HEK293 (cell line): ENCODE data around the gene CLSTN1.

Experiments
- BCL11A ChIP-seq: fragments of 450-650 bp; formaldehyde crosslinking; IDR thresholded peaks from 2 replicates; pipeline ENCODE4 v1.5.1; 2016; ENCODE audit warnings: low read depth, missing biosample characterization, missing genetic modification characterization
- YY1 ChIP-seq: fragments of 450-650 bp; formaldehyde crosslinking; IDR thresholded peaks from 2 replicates; pipeline ENCODE4 v1.5.1; 2018; ENCODE audit warnings: missing biosample characterization, missing genetic modification characterization
- ZBTB20 ChIP-seq: fragments of 450-650 bp; formaldehyde crosslinking; IDR thresholded peaks from 2 replicates; pipeline ENCODE4 v1.5.1; 2016; ENCODE audit warnings: missing biosample characterization, missing genetic modification characterization
- ZNF10 ChIP-seq: fragments of 450-650 bp; formaldehyde crosslinking; IDR thresholded peaks from 2 replicates; pipeline ENCODE4 v1.5.1; 2017; ENCODE audit warnings: missing biosample characterization, missing genetic modification characterization
- ZNF132 ChIP-seq: fragments of 450-650 bp; formaldehyde crosslinking; IDR thresholded peaks from 2 replicates; pipeline ENCODE4 v1.5.1; 2017; ENCODE audit warnings: missing biosample characterization, missing genetic modification characterization, borderline replicate concordance
- ZNF214 ChIP-seq: fragments of 450-650 bp; formaldehyde crosslinking; IDR thresholded peaks from 2 replicates; pipeline ENCODE4 v1.5.1; 2017; ENCODE audit warnings: missing biosample characterization, mild to moderate bottlenecking, missing genetic modification characterization, borderline replicate concordance
- ZNF324 ChIP-seq: fragments of 450-650 bp; formaldehyde crosslinking; IDR thresholded peaks from 2 replicates; pipeline ENCODE4 v1.5.1; 2016; ENCODE audit warnings: missing biosample characterization, missing genetic modification characterization
- ZNF350 ChIP-seq: fragments of 450-650 bp; formaldehyde crosslinking; IDR thresholded peaks from 2 replicates; pipeline ENCODE4 v1.5.0; 2017; ENCODE audit warnings: missing biosample characterization, mild to moderate bottlenecking, missing genetic modification characterization
- ZNF530 ChIP-seq: fragments of 450-650 bp; formaldehyde crosslinking; IDR thresholded peaks from 2 replicates; pipeline ENCODE4 v1.5.1; 2016; ENCODE audit warnings: low read depth, missing biosample characterization, missing genetic modification characterization
- ZNF658 ChIP-seq: fragments of 450-650 bp; formaldehyde crosslinking; IDR thresholded peaks from 2 replicates; pipeline ENCODE4; 2016; ENCODE audit warnings: missing biosample characterization, missing genetic modification characterization
- ZXDB ChIP-seq: fragments of 450-650 bp; formaldehyde crosslinking; IDR thresholded peaks from 2 replicates; pipeline ENCODE4 v1.5.1; 2016; ENCODE audit warnings: missing biosample characterization, missing genetic modification characterization
- TF ChIP-seq, protein P1 (sequence below): fragments of 450-650 bp; formaldehyde crosslinking; IDR thresholded peaks from 2 replicates; pipeline ENCODE4 v1.5.1; 2016; ENCODE audit warnings: missing biosample characterization, missing genetic modification characterization
- TF ChIP-seq, protein P2 (sequence below): fragments of 450-650 bp; formaldehyde crosslinking; IDR thresholded peaks from 2 replicates; pipeline ENCODE4 v1.5.1; 2016; ENCODE audit warnings: missing biosample characterization, missing genetic modification characterization
- TF ChIP-seq, protein P3 (sequence below): fragments of 450-650 bp; formaldehyde crosslinking; IDR thresholded peaks from 2 replicates; pipeline ENCODE4 v1.5.1; 2017; ENCODE audit warnings: missing biosample characterization, missing genetic modification characterization

DNA sequence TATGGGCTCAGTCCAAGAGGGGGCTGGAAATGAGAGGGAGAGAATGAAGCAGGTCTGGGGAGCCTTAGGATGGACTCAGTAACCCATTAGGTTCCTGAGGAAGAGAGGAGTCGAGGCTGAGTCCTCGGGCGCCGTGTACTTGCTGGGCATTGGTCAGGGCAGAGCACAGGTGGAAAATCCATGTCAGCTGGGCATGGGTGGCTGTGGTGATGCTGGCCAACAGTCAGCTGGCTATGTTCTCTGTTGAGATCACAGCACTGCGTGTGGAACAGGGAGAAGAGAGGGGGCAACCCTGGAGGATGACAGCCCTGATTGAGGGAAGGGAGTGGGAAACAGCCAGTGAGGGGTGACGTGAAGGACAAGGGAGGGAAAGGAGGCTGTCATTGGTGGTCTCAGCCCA lies 43.1 kb upstream of the CLSTN1 start:
- TF ChIP-seq, protein P1, sequence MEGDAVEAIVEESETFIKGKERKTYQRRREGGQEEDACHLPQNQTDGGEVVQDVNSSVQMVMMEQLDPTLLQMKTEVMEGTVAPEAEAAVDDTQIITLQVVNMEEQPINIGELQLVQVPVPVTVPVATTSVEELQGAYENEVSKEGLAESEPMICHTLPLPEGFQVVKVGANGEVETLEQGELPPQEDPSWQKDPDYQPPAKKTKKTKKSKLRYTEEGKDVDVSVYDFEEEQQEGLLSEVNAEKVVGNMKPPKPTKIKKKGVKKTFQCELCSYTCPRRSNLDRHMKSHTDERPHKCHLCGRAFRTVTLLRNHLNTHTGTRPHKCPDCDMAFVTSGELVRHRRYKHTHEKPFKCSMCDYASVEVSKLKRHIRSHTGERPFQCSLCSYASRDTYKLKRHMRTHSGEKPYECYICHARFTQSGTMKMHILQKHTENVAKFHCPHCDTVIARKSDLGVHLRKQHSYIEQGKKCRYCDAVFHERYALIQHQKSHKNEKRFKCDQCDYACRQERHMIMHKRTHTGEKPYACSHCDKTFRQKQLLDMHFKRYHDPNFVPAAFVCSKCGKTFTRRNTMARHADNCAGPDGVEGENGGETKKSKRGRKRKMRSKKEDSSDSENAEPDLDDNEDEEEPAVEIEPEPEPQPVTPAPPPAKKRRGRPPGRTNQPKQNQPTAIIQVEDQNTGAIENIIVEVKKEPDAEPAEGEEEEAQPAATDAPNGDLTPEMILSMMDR (tag by site-specific recombination), result no peak
- TF ChIP-seq ZXDB (tag by site-specific recombination) (no peak), ZNF530 (no peak), ZBTB20 (tag by site-specific recombination) (no peak), YY1 (tag by site-specific recombination) (no peak), BCL11A (tag by site-specific recombination) (no peak), ZNF10 (tag by site-specific recombination) (no peak), ZNF132 (tag by site-specific recombination) (no peak), ZNF350 (tag by site-specific recombination) (no peak), ZNF324 (tag by site-specific recombination) (no peak), ZNF214 (tag by site-specific recombination) (no peak), ZNF658 (tag by site-specific recombination) (no peak)
- TF ChIP-seq, protein P2, sequence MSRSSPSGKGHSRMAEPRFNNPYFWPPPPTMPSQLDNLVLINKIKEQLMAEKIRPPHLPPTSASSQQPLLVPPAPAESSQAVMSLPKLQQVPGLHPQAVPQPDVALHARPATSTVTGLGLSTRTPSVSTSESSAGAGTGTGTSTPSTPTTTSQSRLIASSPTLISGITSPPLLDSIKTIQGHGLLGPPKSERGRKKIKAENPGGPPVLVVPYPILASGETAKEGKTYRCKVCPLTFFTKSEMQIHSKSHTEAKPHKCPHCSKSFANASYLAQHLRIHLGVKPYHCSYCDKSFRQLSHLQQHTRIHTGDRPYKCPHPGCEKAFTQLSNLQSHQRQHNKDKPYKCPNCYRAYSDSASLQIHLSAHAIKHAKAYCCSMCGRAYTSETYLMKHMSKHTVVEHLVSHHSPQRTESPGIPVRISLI (tag by site-specific recombination), result no peak
- TF ChIP-seq, protein P3, sequence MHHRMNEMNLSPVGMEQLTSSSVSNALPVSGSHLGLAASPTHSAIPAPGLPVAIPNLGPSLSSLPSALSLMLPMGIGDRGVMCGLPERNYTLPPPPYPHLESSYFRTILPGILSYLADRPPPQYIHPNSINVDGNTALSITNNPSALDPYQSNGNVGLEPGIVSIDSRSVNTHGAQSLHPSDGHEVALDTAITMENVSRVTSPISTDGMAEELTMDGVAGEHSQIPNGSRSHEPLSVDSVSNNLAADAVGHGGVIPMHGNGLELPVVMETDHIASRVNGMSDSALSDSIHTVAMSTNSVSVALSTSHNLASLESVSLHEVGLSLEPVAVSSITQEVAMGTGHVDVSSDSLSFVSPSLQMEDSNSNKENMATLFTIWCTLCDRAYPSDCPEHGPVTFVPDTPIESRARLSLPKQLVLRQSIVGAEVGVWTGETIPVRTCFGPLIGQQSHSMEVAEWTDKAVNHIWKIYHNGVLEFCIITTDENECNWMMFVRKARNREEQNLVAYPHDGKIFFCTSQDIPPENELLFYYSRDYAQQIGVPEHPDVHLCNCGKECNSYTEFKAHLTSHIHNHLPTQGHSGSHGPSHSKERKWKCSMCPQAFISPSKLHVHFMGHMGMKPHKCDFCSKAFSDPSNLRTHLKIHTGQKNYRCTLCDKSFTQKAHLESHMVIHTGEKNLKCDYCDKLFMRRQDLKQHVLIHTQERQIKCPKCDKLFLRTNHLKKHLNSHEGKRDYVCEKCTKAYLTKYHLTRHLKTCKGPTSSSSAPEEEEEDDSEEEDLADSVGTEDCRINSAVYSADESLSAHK, result no peak
